HG02798 (cell line): ENCODE measurements around the gene RPRM.
"Not testable (repeated sequence)": the region's sequence is repeated elsewhere in the genome, so short reads cannot be mapped to it uniquely, and the experiment has no call there.

Experiments used
- ATAC-seq: cut with Tn5 transposase; IDR thresholded peaks from one replicate; pipeline ENCODE4 v1.9.1; 2021; ENCODE audit warnings: mild to moderate bottlenecking; ENCODE audit not compliant: unreplicated experiment, poor library complexity

Gene RPRM

GRCh38 chr2:153462338-153462859, 16.2 kb downstream of the RPRM start:
- ATAC-seq: no peak

DNA sequence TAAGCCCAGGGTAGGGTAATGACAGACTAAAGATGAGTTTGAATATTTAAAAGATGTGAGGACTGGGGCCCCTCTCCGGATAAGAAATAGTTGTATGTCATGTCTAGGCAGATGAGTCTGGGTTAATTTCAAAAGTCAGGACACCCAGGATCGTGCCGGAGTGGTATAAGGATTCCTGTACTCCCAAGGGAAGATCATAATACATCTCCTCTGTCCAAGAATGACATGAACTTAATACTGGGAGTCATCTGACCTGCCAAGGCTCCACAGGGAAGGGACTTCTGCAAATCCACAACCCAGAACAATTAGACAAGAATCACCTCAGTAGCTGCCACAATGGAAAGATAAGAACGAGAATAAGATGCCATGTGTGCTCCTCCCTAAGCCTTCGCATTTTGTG, 17.1 kb downstream of the RPRM start:
- no peak for ATAC-seq

DNA sequence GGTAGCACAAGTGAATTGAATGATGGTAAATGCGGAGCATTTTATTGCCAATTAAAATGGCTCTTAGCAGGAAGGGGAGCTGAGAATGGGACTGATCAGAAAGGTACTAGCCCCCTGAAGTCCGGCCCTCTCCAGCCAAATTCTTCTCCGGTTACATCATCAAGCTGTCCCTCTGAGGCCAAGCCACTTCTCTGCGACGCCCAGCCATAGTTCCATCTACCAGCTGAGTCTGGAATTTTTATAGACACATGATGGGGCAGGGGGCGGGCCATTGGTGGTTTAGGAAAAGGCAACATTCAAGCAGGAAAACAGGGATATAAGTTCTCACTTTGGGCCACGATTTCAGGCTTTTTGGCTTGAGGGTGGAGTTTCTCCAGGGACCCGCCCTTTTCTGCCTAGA, 22.7 kb downstream of the RPRM start:
- ATAC-seq: no peak

GRCh38 chr2:153455403-153455802, 23.2 kb downstream of the RPRM start:
- no peak for ATAC-seq

DNA sequence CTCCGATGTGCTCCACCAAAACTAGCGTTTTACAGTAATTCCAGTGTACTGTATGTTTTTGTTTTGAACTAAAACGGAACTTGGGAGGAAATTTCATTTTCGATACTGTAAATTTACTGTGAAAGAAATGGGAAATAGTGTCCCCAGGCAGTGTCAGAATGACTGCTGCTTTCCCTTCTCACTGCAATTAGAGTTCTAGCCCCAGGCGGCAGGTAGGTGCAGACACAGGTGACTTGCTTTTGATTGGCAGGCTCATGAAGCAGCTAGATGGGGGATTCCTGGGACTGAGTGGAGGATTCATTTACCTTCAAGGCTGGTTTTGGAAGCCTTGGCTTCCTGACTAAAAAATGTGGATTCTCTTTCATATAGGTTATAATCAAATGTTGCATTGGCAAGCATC, 27.0 kb downstream of the RPRM start:
- ATAC-seq: no peak

- no peak for ATAC-seq
Measured at GRCh38 chr2:153443106-153443505, 35.5 kb downstream of the RPRM start.

- ATAC-seq: not testable (repeated sequence)
Measured at GRCh38 chr2:153442616-153443015, 35.9 kb downstream of the RPRM start.

DNA sequence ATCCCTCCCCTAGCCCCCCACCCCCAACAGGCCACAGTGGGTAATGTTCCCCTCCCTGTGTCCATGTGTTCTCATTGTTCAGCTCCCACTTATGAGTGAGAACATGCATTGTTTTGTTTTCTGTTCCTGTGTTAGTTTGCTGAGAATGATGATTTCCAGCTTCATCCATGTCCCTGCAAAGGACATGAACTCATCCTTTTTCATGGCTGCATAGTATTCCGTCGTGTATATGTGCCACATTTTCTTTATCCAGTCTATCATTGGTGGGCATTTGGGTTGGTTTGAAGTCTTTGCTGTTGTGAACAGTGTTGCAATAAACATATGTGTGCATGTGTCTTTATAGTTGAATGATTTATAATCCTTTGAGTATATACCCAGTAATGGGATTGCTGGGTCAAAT, 38.5 kb downstream of the RPRM start:
- ATAC-seq: not testable (repeated sequence)

- no peak for ATAC-seq
Measured at GRCh38 chr2:153433403-153433802, 45.2 kb downstream of the RPRM start.

- no peak for ATAC-seq
Measured at GRCh38 chr2:153432381-153432780, 46.2 kb downstream of the RPRM start.

DNA sequence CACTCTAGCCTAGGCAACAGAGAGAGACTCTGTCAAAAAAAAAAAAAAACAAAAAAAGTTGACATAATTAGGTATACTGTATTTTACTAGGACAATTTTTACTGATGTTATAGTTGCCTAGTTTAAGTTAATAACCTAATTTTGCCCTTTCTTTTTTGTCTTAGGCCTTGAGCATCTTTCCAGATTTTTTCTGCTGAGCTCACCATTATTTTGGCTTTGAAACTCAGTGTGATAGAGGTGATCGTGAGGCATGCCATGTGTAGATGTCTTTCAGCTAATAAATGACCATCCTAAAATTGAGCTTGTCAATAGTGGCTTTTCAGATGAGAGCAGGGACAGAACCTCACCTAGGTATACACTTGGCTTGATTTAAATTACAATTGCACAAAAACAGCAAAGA, 47.4 kb downstream of the RPRM start:
- ATAC-seq: no peak
